GM19099 (cell line): ENCODE data around the gene GOLGA7B.

ENCODE experiments used
- POLR2A ChIP-seq: IDR thresholded peaks from 3 replicates; pipeline ENCODE4 v1.6.1; 2011; ENCODE audit warnings: low read depth; ENCODE audit not compliant: insufficient read length; ENCODE audit errors: extremely low read depth

Gene GOLGA7B

GRCh38 chr10:97915346-97916131 is 65.9 kb downstream of the GOLGA7B start:
- TF ChIP-seq POLR2A, result no peak

GRCh38 chr10:97916586-97916985 is 66.9 kb downstream of the GOLGA7B start:
- TF ChIP-seq POLR2A, result no peak

GRCh38 chr10:97919012-97919411 is 69.4 kb downstream of the GOLGA7B start:
- no peak for TF ChIP-seq POLR2A

- no peak for TF ChIP-seq POLR2A
Observed at GRCh38 chr10:97920865-97921264, 71.2 kb downstream of the GOLGA7B start.
